GM18520 (cell line): ENCODE results near the gene NFIB.

ENCODE experiments used
- ATAC-seq: cut with Tn5 transposase; IDR thresholded peaks from one replicate; pipeline ENCODE4 v1.9.1; 2021; ENCODE audit not compliant: unreplicated experiment

The NFIB gene

DNA sequence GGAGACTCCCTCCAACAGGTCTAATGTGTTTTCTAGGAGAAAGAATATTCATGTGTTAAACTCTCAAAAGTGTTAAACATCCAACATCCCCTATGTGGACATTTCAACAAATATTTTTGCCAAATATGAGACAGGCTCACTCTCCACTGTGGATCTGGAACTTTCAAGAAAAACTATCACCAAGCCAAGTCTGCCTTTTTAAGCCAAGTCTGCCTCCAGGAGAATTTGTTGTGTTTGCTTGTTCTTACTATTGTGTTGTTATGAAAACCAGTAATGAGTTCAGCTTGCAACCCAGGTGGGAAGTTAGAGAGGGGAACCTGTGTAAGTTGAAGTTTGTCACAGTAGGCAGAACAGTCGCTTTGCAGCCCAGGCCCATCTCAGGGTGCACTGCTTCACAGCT lies 228.1 kb downstream of the NFIB start:
- ATAC-seq, result no peak

DNA sequence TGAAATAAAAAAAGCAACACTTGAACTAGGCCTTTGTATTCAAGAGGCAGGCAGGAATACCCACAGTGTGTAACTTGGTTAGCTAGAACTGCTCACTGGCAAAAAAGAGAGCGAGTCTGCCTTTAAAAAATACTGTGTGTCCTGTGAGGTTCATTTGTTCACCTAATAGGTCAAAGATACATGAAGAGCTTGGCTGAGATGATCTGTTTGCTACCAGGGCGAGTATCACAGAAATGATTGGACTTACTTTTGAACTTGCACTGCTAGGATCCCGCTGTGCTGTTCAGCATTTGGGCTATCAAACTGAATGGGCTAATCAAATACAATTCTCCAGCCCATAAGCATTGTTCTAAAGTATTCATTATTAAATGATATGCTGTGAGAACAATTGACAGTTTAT lies 229.1 kb downstream of the NFIB start:
- no peak for ATAC-seq

DNA sequence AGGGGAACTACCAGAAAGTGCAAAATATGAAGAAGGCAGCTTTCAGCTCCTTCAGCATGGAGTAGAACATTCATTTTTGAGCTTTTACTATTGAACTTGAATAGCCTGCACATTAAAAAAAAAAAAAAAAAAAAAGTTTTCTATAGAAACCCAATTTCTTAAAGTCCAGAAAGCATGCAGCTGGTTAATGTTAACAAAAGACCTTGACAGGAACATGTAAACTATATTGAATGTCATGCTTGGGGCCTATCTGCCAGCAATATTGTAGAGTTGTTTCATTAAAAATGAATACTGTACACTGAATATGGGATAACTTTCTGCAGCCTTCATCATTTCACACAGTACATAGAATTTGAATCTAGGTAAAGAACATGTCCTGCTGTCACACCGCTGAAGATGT lies 230.6 kb downstream of the NFIB start:
- ATAC-seq, result no peak

DNA sequence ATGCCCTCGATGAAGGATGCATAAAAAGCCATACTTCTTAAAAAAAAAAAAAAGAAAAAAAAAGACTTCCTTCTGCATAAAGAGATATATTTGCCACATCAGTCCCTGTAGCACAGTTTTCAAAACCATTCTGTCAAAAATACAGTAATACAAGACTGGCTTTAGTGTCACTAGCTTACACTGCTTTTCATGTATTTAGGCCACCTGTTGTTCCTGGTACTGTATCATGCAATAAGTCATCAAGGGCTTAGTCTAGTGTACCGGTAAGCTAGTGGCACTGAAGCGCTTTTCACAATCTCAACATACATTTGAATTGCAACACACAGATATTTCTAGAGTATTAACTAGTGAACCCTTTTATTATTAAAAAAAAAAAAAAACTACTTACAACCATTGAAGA lies 231.2 kb downstream of the NFIB start:
- no peak for ATAC-seq

DNA sequence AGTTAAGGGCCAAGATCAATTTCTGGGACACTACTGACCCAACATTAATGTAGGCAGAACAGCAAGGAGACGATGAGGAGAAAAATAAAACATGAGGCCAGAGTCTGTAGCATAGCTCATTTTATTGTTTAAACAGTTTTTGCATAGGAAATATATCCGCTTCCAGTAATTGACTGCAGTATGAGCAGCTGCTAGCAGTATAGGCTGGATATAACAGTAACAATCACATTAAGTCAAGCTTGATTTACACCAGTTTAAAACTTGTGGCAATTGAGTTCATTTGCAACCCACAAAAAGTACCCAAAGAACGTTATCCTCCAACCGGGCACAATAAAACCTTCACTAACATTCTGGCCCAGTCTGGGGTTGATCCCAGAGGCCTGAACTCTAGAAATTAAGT lies 232.2 kb downstream of the NFIB start:
- no peak for ATAC-seq

DNA sequence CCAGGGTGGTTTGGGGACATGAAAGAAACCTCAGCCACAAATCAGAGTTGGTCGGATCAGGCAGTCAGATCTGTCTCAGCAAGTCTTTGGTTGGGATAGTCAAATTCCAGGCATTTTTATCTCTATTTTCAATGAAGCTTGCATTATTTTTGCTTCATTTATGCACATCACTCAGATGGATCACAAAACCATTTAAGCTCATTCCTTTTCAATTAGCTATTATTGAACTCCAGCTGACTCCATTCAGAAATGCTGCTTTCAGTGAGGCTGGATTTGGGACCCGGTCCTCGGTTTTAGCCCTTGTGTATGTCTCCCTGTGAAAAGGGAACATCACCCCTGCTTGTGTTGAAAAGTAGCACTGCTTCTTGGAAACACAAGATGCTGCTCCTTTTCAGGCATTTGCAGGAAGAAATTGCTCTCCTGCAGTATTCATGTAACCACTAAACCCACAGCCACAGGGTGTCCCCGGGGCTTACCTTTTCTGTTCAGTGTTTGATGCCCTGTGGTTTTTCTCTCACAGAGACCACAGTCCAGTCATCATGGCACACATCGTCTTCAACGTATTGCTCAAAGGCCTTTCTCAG lies 232.9 kb downstream of the NFIB start:
- no peak for ATAC-seq

DNA sequence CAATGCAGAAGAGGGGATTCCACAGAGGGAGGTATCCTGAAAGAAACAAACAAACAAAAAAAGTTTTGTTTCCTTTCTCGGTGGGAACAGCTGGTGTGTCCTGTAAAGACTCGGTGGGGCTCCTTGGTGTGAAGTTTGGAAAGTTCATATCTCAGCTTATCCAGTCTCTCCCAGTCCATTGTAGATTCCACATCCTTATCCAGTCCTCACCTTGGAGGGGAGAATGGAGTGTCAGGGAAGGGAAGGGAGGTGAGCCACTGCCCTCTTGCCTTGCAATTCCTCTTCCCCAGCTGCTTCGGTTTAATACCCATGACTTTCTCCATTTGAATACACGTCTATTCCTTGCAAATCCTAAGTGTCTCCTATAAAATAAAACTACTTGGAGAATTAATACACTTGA lies 234.5 kb downstream of the NFIB start:
- ATAC-seq, result no peak

DNA sequence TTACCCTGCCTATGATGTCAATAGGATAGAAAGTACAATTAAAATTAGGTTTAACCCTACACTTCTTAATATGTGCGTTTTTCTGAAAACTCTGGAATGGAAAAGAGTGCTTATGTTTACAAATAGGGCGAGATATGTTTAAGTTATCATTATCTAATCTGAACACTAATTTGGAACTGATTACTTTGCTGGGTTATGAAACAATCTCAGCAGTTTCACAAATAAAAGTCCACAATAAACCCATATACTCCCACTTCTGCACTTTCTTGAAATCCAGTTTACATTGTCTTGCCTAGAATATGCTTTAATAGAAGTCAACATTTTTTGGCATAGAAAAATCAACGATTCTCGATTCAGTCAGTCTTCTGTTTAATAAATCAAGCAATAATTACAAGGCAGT lies 236.3 kb downstream of the NFIB start:
- no peak for ATAC-seq

DNA sequence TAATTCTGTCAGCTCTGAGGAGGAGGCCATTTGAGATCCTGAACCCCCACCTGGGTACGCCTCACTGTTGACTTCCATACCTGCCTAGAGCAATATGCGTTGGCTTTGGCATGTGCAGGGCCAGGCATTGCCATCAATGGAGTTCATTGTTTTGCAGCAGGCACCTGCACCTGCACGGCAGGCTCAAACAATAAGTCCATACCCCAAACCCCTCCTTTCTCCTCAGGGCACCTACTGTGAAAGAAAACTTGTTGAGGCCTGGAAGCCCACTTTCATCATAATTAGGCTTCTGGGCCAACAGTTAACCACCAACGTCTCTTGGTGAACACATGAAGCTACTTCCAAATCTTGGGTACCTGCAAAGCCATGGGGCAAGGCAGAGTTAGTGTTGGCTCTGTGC lies 238.7 kb downstream of the NFIB start:
- no peak for ATAC-seq

DNA sequence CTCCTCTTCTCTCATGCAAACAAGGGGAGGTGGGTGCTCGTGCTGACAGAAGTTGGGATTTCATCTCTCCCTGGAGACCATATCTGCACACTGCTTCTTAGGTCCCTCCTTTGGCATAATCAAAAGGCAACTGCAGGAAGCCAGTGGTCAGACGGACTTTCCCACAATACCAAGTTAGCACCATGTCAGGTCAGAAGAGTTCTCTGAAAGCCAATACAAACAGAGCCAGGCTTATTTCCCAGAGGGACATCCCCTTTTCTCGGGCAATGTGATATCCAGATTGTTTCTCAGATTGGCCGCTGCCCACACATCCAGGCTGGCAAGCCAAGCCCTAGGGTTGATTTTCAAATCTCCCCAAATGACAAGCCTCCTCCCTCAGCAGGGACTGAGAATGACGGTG lies 241.1 kb downstream of the NFIB start:
- ATAC-seq, result no peak

DNA sequence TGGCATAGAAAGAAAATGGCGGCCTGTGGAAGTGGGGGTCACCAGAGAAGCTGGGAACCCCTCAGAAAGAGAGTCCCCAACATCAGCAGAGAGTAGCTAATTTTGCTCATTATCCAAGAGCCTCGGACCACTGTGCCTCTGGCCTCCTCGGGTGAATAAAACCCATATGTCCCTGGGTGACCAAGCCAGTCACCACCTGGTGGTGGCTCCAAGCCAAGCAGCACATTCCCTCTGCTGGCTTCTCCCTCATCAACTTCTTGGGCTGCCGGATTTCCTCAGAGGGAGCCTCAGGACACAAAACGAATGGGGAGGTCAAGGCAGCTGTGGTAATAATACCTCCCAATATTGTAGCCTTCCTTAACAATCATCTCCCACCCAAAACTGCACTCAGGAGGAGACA lies 242.5 kb downstream of the NFIB start:
- no peak for ATAC-seq

DNA sequence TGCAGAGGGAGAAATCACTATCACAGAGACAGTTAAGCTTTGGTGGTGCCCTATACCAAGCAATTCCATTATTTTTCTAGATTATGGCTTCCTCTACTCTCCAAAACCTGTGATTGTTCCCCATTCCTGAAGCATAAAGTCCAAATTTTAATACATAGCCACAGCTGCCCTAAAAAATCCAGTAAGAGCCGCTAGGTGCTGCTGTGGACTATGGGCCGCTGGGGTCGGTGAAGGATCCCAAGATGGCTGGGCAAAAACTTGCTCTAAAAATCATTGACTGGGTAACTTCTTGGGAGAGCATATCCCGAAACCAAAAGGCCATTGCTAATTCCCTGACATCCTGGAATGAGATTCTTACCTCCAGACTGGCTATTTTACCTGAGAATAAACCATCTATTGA lies 245.3 kb downstream of the NFIB start:
- ATAC-seq, result no peak

DNA sequence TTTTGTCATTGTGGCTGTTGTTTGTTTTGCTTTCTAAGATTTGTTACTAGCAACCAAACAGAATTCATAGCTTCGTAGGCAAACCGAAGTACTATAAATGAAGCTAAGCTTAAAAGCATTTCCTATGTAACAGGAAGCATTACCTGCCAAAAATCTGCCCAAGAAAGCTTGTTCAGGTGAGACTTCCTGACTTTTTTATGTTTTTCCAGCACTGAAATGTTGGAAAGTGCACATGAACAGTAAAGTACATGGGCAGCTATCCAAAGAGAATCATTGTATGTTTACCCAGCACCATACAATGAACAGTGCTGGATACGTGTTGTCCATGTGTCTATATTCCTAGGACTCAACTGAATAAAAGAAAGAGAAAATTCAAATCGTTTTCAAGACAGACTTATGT lies 247.1 kb downstream of the NFIB start:
- no peak for ATAC-seq

DNA sequence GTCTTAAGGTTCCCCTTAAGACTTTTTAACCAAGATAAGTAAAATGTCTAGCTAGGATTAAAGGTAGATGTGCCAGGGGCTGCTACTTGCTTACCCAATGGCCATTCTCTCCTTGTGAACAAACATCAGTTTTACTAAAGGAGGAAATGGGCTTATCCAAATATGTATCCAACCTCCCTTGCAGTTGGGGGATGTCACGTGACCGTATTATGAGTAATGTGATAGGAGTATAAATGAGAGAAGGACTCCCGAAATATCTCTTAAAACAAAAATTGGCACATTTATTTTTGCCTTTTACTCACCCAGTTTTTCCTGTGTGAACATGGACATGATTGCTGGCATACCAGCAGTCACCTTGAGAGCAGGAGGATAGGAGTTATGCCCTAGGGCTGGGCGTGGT lies 247.9 kb downstream of the NFIB start:
- ATAC-seq, result no peak

DNA sequence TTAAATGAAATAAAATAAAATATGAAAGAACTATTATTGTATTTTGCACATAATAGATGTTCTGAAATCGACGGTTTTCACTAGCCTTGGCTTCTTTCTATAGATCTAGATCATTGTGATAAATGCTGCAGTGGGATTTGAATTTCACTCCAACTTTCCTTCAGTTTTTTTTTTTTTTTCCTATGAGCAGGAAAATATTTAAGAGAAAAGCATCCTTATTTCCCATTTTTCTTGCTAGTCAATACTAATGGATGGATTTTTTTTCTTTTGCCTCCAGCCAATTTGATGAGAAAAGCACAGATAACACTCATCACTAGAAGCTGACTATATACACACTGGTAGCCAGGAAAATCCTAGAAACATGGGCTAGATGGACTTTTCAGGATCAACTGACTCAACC lies 249.0 kb downstream of the NFIB start:
- ATAC-seq, result no peak

DNA sequence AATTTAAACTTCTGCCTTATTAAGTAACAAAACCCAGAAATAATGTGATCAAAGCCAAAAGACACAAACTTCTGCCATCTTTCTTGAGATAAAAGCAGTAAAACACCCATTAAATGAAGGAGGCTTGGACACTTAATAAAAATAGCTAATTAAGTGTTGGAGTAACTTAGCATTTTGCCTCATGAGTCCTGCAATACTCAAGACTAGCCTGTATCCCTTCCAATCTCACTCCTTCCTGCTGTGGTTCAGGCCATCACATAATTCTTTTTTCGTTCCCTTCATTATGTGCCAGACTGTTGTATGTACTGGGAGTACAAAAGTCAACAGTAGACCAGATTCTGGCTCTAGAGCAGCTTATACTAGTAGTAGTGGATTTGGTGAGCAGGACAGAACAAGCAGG lies 250.2 kb downstream of the NFIB start:
- ATAC-seq, result no peak

DNA sequence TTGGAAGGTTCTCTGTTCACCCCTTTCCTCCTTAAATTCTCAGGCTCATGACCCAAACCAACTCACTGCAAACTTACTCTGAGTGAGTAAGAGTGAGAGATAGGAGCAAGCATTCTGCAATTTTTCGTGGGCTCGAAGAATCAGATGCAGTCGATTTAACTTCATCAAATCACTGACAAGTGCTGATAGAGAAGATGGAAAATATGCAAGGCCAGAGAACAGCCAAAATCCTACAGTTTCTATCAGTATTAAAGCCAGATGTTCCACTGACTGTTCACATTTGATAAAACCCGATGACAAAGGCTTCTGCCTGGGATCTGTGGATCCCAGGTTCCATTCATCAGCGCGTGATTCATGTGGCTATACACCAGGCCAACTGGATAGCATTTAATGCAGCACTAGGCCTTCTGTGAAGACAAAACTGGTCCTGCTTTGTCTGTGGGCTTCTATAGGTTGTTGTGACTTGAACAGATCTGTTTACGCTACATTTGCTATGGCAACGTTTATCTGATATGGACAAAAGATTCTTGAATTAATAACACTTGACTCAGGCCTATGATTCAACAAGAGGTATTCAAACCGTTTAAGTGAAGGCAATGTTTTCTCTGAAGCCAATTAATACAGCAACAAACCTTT lies 251.2 kb downstream of the NFIB start:
- ATAC-seq, result no peak

DNA sequence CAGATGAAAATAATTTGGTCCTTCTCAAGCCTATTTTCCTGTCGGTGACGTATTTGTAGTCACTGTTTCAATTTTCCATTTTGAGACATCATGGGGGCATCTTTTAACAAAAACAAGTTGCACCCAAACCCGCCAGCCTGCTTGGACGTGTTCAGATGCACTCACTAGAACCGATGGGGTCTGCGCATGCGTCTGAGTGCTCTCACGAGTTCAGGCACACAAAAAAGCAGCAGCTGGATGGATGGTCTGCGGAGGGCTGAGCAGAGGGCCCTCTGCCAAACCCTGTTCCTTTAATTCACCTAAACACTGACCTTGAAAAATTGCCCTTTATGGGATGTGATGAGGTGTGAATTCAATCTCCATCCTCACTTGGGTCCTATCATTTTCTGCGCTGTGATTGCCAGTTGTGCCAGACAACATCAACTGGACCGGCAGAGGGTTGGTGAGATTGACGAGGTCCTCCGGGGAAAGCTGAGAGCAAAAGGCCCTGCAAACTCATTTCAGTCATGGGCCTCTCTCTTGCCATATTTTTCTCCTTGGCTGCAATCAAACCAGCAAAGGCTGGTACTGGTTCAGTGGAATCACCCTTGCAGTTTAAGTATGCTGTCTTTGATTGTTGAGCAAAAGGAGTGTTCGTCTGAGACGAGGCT lies 251.9 kb downstream of the NFIB start:
- no peak for ATAC-seq

DNA sequence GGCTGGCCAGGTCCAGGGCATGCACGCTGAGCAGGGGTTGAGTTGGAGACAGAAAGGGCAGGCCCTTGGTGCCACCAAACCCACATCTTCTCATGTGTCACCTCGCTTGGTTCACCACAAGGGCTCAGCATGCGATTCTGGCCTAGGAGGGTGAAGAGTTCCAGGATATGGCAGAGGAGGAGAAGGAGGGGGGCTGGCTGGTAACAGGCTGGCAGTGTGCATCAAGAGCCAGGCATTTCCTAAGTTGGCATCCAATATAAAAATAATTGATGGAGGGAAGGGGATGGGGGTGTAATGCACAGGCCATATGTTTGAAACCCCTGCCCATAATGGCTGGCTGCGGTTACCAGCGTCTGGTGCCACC lies 255.6 kb downstream of the NFIB start:
- ATAC-seq, result no peak

DNA sequence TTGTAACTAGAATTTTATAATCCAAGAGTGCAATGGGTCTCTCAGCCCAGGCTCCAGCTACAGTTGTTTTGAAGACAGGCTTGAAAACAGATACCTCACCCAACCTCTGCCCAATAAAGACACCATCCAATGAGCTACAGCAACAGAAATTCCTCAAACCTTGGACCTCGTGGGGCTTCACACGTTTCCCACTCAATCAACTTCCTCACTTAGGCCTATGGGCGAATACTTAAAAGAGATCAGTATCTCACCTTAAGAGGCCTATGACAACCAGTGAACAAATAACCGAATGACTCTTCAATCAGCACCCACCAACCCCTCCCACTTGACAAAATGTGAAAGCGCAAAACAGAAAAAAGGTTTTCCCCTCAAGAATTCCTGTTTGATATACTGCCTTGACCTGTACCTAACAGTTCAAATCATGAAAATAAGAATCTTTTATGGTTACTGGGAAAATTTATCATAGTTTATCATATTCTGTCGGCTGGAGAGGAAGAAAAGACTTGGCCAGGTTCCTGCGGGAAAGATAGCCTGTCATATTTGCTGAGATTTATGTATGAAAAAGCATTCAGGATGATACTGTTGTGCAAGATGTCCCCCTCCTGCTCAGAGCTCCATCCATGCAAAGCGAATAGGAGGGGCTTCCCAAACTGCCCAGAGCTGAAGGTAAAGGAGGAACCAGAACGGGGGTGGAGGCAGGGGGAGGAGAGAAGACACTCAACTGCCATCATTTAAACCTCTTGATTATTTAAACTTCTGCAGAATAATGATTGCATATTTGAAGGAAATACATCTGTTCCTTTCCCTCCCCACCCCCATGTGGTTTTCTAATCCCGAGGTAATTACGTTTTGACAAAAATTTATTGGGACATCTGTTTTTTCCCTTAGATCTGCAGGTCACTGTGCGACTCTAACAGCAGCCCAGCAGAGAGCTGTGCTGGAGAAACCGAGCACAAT lies 256.3 kb downstream of the NFIB start:
- no peak for ATAC-seq

DNA sequence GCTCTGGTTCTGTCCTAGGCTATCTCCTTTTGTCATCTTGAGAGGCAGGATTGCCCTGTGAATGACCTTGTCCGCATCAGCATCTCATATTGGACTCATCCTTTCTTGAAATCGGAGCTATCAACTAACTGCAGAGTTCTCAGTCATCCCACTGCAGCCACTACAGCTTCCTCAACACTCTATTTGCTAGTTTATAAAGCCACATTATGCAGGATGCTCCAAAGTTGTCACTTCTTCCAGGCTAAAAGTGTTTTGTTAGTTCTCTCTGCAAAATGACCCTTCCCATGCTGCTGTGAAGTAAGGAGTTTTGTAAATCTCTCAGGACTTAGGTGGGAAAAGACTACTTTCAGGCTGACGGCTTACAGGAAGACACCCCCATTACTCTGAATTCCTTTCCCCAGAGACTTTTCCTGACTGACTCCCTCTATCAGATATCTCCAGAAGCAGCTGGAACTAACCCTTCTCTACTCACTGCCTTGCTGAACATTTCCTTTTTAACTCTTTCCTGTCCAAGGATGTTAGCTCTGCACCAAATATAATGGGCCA lies 257.6 kb downstream of the NFIB start:
- no peak for ATAC-seq

DNA sequence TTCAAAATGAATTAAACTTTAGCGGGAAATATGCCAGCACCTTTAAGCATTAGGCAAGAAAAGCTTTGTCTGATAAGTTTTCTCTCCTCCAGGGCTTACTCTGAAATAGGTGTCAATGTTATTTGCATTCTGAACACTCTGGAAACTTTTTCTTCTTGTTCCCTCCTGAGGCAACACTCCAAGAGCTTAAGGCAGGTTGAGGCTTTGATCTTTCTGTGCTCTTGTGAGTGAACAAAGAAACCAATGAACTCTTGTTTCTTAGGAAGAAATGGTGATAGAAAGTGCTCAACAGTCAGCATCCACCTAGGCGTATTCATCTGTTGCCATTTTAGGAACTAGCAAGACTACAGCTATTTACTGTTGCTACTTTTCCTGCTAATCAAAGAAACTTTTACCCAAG lies 259.8 kb downstream of the NFIB start:
- ATAC-seq, result no peak
